Measurements from ENCODE around the gene METTL21C.

Gene METTL21C

DNA sequence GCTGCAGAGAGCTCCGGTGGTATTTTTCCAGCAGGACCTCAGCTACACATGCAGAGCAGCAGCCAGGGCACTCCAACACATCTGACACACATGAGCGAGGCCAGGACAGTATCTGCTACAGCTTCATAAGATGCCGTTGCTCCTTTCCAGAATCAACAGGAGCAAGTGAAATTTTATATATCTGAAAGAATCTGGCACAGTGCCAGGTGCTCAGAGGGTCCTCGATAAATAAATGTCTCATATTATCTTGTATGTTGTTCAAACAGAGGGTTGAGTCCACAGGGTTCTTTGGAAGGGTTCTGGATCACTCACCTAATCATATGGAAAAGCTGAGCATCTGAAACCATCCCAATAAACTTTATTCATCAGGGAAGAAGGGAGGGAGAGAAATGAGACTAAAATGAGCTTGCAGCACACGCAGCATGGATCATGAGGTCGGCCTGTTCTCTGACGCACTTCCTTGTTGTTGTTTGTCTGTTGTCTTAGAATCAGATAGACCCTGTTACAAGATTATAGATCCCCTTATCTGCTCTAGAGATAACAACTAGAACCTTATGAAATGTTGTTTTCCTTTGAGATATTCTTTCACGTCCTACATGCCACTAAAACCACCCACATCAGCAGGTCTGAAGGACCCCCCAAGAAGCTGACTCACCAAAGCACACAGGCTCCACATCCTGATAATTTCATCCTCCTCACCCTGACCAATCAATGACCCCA, 3.2 kb upstream of the METTL21C start:
- FAIRE-seq: no peak

DNA sequence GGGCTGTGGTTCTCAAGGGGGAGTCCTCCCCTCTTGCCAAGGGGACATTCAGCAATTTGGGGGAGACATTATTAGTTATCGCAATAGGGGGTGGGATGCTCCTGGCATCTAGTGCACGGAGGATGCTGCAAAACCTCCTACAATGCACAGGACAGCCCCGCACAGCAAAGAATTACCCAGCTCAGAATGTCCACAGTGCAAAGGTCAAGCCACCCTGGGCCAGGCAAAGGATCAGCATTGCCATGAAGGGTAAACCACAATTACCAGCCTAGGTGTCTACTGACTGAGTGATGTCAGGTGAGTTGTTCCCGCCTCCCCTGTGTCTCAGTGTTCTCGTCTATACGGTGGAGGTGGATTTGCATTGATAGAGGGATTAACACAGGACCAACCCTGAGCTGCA, 2.4 kb upstream of the METTL21C start:
- FAIRE-seq (no peak), DNase-seq (ENCODE audit: low spot score) (no peak)

More for the DNA sequence above, 3.2 kb upstream of the METTL21C start:
- no peak for DNase-seq (ENCODE audit: low spot score)

DNA sequence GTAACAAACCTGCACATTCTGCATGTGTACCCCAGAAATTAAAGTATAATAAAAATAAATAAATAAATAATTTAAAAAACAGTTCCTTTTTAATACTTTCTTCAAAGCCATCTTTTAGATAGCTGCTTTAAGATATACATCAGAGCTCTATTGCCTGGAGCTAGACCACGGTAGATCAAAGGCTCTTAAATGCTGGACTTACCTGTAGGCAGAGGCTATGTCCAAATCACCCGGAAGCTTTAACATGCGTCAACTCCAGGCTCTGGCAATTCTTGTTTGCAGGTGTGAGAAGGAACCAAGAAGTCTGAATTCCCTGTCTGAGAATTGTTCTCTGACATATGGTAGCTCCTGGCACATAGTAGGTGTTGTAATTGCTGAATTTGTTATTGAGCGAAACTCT, 1.6 kb upstream of the METTL21C start:
- FAIRE-seq (no peak), DNase-seq (ENCODE audit: low spot score) (no peak)

DNA sequence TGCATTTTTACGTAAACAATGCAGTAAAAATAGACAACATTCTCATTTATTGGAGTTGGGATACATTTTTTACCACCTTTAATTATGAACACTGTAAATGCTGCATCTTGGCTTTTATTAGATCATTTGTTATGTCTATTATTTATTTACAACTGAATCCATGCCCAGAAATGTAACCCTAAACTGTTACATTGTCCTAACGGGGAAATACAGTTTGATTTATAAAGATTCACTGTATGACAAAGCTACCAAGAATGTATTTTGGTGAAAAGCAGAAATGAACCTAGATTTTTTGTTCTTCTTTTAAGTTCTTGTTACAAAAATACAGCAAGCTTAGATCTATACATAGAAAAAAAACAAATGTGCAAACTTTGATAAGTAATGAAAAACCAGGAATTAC, 1.1 kb downstream of the METTL21C start:
- FAIRE-seq (no peak), DNase-seq (ENCODE audit: low spot score) (no peak)

DNA sequence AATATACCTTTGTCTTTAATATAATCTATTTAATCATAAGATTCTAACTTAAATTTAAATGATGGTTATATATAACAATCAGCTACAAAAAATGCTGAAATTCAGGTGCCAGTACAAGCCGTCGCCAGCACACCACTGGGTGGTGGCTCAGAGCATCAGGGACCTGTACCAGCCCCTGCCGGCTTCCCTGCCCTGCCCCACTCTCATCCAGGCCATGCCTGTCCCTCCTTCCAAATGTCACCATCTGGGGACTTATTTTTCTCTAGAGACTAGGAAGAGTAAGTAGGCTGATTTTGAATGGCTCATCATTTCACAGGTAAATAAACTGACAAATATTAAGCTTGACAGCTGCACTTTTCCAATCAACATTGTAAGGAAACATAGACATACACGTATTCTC, 1.6 kb downstream of the METTL21C start:
- FAIRE-seq: no peak

DNA sequence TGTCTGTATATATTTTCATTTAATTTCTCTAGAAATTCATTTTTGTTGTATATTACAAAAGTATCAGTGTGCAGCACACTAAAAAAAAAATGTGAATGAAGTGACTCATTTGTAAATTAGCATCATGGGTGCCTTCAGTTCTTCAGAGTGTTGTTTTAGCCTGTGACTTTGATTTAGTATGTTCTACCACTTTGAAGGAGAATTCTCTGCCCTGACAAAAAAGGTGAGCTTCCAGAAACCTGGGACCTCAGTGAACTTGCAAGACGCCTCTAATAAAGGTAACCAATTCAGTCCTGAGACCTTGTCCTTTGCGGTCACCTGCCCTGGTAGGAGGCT, 2.4 kb downstream of the METTL21C start:
- DNase-seq (ENCODE audit: low spot score) (no peak), FAIRE-seq (no peak)

More for the DNA sequence above, 1.6 kb downstream of the METTL21C start:
- no peak for DNase-seq (ENCODE audit: low spot score)

DNA sequence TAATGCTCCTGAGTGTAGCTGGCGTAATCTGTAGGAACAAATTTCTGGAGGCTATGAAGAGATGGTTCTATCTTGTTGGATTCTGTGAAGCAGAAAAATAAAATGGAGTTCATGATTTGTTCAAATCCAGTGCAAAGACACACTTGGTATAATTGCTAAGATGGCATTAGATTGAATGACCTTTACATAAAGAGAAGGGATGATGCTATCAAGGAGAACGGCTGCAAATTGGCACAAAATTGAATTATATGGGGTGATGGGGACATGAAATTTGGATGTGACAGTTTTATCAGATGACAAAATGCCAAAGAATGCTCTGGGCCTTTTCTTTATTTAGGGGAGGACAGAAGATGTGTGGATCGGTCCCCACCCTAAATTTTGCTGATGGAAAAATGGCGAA, 4.0 kb downstream of the METTL21C start:
- FAIRE-seq (no peak), DNase-seq (ENCODE audit: low spot score) (no peak)

DNA sequence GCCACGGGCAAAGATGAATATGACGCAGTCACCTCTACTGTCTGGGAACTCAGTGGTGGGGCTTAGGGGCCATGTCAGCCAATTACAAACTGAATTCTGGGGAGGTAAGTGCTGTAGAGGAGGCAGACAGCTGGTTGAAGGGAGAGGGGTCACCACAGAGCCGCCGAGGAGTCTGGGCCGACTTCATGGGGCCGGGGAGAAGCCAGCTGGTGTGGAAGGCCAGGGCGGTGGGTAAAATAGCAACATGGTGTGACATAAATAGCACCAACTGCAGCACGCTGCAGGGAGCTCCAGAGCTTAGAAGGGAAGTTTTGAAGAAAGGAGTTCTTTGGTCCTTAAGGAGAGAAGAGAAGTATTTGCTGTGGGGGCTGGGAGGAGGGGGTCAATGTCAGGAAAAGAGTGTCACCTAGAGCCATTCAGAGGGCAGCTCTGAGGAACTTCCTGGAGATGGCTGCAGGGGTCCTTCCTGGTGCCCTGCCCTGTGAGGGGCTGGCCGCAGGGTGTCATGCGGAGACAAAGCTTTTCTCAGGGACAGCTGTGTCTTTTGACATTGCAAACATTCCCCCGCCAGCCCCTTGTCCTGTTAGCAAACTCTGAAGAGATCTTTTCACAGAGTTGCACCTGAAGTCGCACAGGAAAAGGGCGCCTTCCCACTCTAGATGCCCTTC, 6.4 kb downstream of the METTL21C start:
- DNase-seq (ENCODE audit: low spot score): no peak
- no peak for FAIRE-seq

DNA sequence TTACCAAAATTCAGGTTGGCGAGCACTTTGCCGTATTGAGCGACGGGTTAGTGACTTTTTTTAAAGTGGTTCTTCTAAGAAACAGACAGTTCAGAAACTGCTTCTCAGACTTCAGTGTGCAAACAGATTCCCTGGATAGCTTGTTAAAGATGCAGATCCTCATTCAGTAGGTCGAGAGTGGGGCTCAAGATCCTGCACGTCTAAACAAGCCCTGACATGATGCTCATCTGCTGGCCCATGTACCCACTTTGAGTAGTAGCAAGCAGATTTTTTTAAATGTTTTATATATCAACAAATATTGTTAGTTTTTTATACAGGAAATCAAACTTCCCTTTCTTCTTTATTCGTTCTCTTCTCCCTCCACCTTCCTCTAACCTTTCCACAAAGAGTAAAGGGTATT, 7.3 kb downstream of the METTL21C start:
- no peak for FAIRE-seq
- DNase-seq (ENCODE audit: low spot score): no peak

DNA sequence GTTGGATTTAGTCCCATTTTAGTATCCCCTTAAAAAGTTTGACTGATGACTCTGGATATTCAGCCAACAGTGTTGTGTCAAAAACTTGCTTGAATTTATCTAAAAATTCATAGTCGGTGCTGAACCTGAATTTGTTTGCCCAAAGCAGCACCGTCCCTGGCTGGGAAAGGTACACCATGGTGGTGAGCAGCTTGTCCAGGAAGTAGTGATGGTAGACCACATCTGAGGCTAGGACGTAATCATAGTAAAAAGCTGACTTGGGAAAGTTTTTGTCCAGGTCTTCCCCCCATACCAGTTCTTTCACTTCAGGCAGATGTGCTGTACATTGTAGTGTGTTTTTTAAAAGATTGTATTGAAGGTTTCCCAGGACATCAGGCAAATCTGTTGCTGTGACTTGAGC, 8.8 kb downstream of the METTL21C start:
- no peak for FAIRE-seq
- no peak for DNase-seq (ENCODE audit: low spot score)

DNA sequence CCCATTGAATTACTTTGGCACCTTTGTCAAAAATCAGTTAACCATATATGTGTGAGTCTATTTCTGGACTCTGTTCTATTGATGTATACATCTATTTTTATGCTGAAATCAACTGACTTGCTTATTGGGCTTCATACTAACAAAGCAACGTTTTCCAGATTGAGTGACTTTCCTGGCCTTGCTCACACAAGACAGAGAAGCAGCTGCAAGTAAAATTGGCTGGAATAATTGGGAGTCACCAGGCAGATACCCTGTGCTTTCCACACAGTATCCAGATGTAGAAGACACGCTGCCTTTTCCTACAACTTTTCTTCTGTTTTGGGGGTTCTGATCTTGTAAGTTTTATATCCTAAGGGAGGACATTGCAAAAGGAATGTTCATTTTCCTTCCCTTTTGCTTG, 11.2 kb downstream of the METTL21C start:
- FAIRE-seq: no peak

DNA sequence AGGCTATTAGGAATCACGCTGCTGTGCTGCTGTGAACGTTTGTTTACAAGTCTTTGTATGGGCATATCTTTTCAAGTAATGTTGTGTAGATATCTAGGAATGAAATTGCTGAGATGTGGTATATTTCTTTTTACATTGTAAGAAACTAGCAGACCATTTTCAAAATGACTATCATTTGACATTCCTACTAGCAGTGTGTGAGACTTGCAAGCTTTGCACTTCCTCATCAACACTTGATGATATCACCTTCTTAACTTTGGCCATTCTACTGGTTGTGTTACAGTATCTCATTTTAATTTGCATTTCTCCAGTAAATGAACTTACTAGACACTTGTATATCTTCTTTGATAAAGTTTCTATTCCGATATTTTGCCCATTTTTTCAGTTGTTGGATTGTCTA, 12.1 kb downstream of the METTL21C start:
- FAIRE-seq: no peak
- DNase-seq (ENCODE audit: low spot score): no peak

More for the DNA sequence above, 11.2 kb downstream of the METTL21C start:
- no peak for DNase-seq (ENCODE audit: low spot score)

DNA sequence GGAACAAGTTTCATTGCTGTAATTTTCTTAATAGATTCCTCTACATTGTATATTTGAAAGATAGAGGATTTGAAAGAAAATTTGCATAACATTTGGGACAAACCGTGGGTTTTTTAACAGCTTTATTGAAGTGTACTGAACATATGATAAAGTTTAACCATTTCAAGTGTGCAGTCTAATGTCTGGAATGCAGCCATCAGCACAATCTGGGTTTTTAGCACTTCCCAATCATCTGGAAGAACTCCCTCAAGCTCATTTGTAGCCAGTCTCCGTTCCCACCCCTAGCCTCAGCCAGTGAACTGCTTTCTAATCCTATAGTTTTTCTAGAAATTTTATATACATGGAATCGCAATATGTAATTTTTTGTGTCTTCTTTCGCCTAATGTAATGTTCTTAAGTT, 12.6 kb downstream of the METTL21C start:
- FAIRE-seq: no peak
- no peak for DNase-seq (ENCODE audit: low spot score)

DNA sequence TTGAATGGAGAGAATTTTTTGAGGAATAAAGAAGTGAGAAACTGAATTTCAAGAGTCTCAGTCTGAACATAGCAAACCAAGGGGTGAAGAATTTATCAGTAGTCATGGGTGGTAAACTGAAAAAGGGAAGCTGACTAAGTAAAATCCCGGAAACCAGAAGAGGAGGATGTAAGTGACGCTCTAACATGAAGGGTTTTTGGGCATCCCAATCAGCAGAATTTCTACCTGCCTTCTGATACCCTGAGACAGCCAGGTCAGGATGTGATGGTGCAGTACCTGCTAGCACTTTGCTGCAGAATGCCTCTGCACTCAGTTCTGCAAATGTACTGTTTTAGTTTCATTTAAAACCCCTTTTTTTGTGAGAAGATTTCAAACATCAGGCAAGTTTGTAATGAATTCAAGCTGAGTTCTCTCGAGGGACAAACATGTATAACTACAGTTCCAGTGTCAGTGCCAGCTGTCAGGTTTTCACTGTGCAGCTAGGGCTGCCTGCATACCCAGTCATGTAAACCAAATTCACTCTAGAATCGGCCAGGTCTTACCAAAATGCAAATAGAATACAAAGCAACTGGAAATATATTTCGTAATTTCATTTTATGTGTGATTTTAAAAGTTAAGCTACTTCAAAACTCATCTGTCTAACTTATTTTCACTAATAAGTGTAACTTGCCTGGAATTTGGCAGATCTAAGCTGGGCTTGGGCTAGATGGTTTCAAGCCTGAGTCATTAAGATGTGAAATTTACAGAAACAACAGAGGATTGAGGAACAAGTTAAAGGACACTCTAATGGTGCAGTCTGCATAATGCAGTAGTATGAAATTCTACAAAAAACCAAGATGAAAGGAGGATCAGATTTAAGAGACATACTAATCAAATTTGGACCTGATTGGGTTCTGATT, 13.8 kb downstream of the METTL21C start:
- DNase-seq (ENCODE audit: low spot score) (no peak), FAIRE-seq (no peak)

DNA sequence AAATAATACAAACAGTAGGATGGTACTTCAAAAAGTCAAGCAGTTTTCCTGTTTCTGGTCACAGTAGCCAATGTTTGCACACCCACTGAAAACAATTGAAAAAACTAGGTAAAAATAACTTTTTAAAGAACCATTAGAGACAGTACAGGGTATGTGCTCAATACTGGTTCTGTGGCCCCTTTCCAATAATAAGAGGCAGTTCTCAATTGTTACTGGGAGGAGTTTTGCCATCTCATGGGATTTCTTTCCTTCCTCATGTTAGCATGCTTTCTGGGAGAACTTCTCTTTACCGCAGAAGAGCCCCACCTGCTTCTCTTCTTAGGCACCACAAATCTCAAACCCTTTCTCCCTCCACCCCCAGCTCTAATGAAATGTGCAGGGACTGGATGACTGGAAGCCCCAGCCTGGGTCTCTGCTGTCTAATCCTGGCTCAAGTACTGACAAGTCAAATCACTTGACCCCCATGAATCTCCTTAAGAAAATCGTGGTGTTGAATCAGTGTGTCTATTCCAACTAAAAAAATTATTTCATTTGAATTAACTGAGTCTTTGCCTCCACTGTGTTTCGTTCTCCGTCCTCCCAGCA, 14.6 kb downstream of the METTL21C start:
- FAIRE-seq: no peak
- no peak for DNase-seq (ENCODE audit: low spot score)

DNA sequence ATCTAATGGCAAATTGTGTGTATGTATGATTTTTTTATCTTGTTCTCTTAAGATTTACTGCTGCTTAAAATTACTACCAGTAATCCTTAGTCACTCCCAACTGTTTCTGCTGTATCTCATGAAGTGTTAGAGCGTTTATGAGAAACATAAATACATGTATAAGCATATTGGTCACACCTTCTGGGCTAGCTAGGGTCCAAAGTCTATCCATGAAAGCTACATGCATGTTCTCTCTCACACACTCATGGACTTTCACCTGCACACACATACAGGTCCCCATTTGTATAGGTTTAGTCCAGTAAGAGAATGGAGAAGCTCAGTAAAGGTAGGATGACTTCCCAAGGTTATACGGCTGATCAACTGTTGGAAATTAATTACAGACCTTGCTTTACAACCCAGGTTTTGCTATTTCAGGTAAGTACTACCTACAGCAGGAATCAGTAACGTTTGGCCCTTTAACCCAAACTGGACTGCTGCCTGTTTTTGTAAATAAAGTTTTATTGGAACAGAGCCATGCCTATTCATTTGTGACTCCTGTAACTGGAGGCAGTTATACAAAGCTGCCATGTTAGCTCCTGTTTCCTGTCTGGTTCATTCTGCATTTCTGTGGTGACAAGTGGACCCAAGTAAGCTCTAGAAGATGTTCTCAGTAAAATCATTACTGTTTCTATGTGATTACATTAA, 15.3 kb downstream of the METTL21C start:
- DNase-seq (ENCODE audit: low spot score) (no peak), FAIRE-seq (no peak)

DNA sequence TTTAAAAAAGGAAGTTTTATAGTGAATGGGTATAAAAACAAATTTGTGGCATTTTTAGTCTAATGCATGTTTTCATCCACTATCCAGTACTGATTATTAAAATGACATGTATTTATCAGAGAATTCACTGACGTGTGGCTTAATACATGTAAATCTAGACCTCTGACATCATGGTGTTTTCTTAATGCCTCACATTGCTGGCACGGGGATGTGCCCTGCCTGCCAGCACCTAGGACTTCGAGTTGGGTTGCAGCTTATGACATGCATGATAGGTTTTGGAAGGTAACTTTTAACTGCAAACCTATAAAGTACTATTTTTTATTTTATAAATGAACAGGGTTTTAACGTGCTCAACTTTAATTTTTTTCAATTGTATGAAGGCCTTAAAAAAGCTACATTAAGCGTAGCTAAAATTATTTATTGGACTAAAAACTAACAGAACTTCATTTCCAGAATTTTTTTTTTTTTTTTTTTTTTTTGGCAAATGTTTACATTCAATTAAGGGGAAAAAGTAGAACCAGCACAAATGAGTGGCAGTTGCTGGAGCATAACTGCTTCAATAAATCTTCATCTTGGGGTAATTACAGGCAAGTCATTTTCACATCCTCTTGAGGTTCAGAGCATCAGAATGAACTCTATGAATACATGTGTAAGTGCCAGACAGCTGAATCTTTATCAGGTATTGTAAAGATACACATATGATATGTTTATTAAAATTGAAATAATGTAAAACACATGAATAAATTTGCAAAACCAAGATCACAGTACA, 16.3 kb downstream of the METTL21C start:
- FAIRE-seq: no peak
- DNase-seq (ENCODE audit: low spot score): no peak

DNA sequence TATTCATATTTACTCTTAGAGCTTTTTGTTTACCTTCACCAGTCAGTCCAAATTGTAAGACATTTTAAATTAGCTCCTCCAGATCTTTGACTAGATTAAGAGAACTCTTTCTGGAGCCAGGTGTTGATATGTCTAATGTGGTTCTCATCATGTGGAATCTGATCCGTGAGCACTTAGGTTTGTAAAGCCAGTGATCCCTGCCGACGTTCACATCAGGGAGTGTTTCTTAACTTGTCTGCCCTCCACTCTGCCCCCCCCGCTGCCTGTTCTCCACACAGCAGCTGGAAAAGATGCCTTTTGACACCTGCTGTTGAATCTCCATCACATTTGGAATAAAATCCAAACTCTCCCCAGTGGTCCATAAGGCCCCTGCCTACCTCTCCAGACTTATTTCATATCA, 17.7 kb downstream of the METTL21C start:
- FAIRE-seq (no peak), DNase-seq (ENCODE audit: low spot score) (no peak)

DNA sequence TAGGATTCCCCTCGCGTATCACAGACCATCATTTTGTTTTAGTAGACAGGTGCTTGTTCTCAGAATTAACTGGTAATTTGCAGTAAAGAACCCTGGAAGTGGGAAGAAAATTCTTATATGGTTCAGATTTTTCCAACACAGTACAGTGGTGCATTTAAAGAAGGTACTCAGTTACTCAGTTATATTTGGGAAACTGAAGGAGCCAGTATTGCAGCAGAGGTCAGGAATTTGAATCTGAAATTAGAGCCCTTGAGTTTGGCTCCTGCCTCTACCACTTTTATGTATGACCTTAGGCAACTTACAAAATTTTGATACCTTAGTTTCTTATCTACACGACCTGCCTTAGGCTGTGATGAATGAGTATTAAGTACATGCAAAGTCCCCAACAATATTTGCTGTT, 19.7 kb downstream of the METTL21C start:
- no peak for FAIRE-seq

DNA sequence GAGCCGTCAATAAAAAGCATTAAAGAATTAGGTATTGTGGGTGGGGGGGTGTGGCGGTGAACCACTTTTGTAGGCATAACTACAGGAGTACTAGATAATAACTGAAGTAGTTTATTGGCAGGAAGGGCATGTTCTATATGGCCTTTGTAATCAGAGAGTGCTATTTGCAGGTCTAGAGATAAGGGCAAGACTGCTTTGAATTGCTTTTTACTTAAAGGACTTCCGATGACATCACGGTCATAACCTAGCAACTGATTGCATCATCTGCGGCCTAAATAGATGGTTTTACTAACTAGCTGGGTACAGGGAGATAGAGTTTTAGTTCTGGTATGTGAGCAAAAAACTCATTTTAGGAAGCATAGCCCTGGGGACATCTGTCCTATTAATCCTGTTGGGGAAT, 24.7 kb downstream of the METTL21C start:
- no peak for FAIRE-seq
- DNase-seq (ENCODE audit: low spot score): no peak

More for the DNA sequence above, 19.7 kb downstream of the METTL21C start:
- no peak for DNase-seq (ENCODE audit: low spot score)

DNA sequence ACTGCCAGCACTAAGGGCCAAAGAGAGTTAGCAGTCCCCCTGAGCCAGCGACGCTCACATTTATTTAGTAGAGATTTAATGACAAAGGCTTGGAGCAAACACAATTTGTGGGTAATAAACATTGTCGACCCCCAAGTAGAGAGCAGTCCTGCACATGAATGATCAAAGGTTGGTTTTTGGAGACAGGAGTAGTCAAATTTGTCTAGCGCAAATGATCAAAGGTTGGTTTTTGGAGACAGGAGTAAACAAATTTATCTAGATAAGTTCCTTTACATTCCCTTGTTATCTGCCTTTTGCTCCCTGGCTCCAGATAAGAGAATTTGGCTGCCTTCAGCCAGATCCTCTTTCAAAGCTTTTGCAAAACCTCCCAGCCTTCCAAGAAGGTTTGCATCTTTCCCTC, 26.9 kb downstream of the METTL21C start:
- FAIRE-seq (no peak), DNase-seq (ENCODE audit: low spot score) (no peak)

Measured in urothelium cell line (cell line).